ENCODE results near the gene ATP4A.

Gene ATP4A

DNA sequence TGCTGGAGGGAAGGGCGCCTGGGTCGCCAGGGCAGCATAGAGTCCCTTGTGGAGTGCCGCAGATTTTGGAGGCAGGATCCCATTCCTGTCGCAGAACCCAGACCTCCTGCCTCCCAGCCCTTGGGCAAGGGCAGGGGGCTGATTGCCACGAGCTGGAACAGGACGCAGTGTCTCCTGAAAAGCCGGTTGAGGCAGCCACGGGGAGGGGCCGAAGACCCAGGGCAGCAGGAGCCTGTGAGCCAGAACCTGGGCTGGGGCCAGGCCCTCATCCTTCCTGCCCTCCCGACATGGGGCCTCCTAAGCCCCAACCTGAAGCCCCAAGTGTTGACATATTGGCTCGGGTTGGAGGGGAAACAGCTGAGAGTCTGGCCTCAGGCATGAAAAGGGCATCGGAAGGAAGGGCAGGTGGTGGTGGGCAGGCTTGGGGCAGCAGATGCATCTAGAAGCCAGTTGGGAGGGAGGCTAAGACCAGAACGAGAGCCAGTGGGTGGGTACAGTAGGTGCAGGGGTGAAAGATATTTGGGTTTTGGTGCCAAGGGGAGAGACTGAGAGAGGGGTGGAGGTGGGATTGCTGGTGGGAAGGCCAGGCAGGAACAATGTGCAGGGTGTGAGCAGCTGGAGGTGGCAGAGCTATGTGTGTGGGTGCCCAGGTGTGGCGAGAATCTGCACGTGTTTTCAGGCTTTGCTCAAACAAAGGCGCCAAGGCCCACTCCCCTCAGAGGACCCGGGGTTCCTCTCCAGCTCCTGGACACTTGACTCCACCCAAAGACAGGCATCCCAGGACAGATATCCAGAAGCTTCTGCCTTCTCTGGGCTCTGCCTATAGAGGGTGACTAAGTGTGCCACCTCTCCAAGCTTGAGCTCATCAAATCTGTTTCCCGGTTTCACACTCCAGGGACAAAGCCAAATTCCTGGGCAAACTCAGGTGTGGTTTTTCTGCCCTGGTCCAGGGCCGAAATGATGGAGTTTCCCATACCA lies 33.9 kb downstream of the ATP4A start:
- no peaks in the 10 kb centered on the region for H3K27me3 ChIP-seq (ENCODE audit: insufficient read depth, insufficient read length)
- no peaks in the 10 kb centered on the region for H3K36me3 ChIP-seq (ENCODE audit: insufficient read depth, insufficient read length, low read length)
- H3K9ac ChIP-seq (ENCODE audit: insufficient read length, low read depth) = no peak overlapping the region
- H3K4me3 ChIP-seq (ENCODE audit: insufficient read length, low read depth) = no peak overlapping the region
- no peak for DNase-seq (ENCODE audit: low read depth, low spot score)
- H3K4me1 ChIP-seq (ENCODE audit: insufficient read depth, insufficient read length) = peaks cover 2% of the 10 kb centered on the region
- no peaks in the 10 kb centered on the region for H3K9me3 ChIP-seq (ENCODE audit: insufficient read depth, low read length)
- no peak for TF ChIP-seq SUZ12 (IDR thresholded peaks at IDR 0.05; ENCODE audit: extremely low read depth, insufficient read depth, insufficient read length)
- TF ChIP-seq YY1 (IDR thresholded peaks at IDR 0.05; ENCODE audit: insufficient read depth, insufficient read length) = no peak
- TF ChIP-seq ZNF274 (IDR thresholded peaks at IDR 0.05; ENCODE audit: low read depth, low read length) = no peak

DNA sequence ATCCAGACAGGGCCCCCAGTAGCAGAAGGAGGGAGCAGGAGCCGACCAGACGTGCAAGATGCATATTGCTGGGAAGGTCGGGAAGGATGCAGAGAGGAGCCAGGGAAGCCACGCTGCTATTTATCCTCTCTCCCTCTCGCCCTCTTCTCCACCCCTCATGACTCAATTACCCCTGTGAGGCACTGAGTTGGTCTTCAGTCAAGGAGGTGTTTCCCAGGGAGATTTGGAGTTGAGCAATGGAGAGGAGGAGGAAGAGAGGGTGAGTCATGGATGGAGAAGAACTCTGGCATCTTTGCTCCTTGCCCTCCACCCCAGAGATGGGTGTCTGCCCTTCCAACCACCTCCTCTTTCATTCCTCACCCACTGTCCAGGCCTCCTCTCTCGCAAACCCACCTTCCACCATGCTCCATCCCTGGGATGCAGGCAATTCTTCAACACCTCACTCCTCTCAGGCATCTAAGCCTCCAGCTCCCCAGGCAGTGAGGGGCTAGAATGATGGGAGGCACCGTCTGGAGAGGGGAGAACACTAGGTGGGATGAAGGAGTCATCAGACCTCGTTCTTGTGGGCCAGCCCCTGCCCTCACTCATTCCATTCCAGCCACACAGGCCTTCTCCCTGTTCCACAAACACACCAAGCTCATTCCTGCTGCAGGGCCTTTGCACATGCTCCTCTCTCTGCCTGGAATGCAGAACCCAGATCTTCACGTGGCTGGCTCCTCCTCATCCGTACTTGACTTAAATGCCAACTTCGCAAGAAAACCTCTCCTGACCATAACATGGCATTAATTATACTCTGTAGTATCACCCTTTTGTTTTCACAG lies 35.0 kb downstream of the ATP4A start, which contains the start of gene SBSN:
Gene SBSN, minus strand, starts transcription at position 94 of the 821 bp plus-strand sequence. Its CDS starts 30 bp downstream, at position 64.
- no peak within 1 kb of the TSS for H3K4me3 ChIP-seq (ENCODE audit: insufficient read length, low read depth)
- peaks cover 2% of the 10 kb centered on the region for H3K4me1 ChIP-seq (ENCODE audit: insufficient read depth, insufficient read length)
- no peaks in the 10 kb centered on the region for H3K9me3 ChIP-seq (ENCODE audit: insufficient read depth, low read length)
- H3K36me3 ChIP-seq (ENCODE audit: insufficient read depth, insufficient read length, low read length) = no peaks in the 10 kb centered on the region
- H3K27me3 ChIP-seq (ENCODE audit: insufficient read depth, insufficient read length) = no peaks in the 10 kb centered on the region
- H3K9ac ChIP-seq (ENCODE audit: insufficient read length, low read depth) = no peak within 1 kb of the TSS
- DNase-seq (ENCODE audit: low read depth, low spot score) = no peak
- TF ChIP-seq ZNF274 (IDR thresholded peaks at IDR 0.05; ENCODE audit: low read depth, low read length) (no peak), YY1 (IDR thresholded peaks at IDR 0.05; ENCODE audit: insufficient read depth, insufficient read length) (no peak), SUZ12 (IDR thresholded peaks at IDR 0.05; ENCODE audit: extremely low read depth, insufficient read depth, insufficient read length) (no peak)

DNA sequence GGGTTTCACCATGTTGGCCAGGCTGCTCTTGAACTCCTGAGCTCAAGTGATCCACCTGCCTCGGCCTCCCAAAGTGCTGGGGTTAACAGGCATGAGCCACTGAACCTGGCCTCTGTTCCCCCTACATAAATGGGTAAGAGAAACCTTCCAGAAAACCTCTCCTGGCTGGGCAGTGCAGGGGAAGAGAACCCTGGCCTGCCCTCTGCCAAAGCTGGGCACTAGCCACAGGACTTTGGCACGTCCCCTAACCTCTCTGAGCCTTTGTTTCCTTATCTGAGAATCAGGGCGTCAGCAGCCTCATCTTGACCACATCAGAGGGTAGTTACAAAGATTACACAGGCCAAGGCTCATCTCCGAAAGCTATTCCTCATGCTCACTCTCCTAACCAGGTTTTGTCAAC lies 37.6 kb downstream of the ATP4A start:
- Histone ChIP-seq H3K27me3 (ENCODE audit: insufficient read depth, insufficient read length) (no peaks in the 10 kb centered on the region), H3K36me3 (ENCODE audit: insufficient read depth, insufficient read length, low read length) (no peaks in the 10 kb centered on the region), H3K9ac (ENCODE audit: insufficient read length, low read depth) (no peak overlapping the region), H3K4me1 (ENCODE audit: insufficient read depth, insufficient read length) (peaks cover 4% of the 10 kb centered on the region), H3K4me3 (ENCODE audit: insufficient read length, low read depth) (no peak overlapping the region), H3K9me3 (ENCODE audit: insufficient read depth, low read length) (no peaks in the 10 kb centered on the region)
- TF ChIP-seq SUZ12 (IDR thresholded peaks at IDR 0.05; ENCODE audit: extremely low read depth, insufficient read depth, insufficient read length) = no peak
- no peak for TF ChIP-seq ZNF274 (IDR thresholded peaks at IDR 0.05; ENCODE audit: low read depth, low read length)
- no peak for TF ChIP-seq YY1 (IDR thresholded peaks at IDR 0.05; ENCODE audit: insufficient read depth, insufficient read length)
- no peak for DNase-seq (ENCODE audit: low read depth, low spot score)

DNA sequence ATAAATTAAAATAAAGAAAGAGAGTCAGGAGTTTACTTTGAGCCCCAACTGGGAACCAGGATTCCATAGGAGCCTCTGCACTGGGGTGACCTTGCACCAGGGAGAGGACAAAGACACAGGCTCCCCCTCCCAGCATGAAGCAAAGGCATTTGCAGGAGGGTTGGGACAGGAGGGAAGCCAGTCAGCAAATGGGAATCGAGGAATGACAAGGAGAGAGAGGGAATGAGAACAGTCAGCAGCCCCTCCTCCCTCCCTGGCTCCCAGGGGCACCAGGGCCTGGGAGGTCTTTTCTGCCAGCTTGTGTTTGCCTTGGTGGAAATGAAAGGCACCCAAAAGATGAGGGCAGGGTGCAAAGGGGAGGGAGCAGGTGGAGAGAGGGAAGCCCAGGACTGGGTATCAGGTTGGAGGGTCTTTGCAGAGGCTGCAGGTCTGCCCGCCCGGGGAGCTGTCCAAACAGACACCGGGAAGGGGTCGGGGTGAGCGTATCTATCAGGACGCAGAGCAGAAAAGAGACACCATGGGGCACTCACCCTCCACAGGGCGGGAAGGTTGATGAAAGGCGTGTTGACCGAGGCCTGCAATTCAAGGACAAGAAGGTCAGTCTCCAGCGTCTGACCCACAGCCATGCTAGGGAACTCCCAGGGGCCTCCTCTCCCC lies 39.1 kb downstream of the ATP4A start:
- Histone ChIP-seq H3K4me3 (ENCODE audit: insufficient read length, low read depth) (no peak overlapping the region), H3K27me3 (ENCODE audit: insufficient read depth, insufficient read length) (no peaks in the 10 kb centered on the region), H3K9ac (ENCODE audit: insufficient read length, low read depth) (no peak overlapping the region), H3K9me3 (ENCODE audit: insufficient read depth, low read length) (no peaks in the 10 kb centered on the region), H3K4me1 (ENCODE audit: insufficient read depth, insufficient read length) (peaks cover 4% of the 10 kb centered on the region), H3K36me3 (ENCODE audit: insufficient read depth, insufficient read length, low read length) (no peaks in the 10 kb centered on the region)
- DNase-seq (ENCODE audit: low read depth, low spot score) = no peak
- TF ChIP-seq ZNF274 (IDR thresholded peaks at IDR 0.05; ENCODE audit: low read depth, low read length) = no peak
- no peak for TF ChIP-seq SUZ12 (IDR thresholded peaks at IDR 0.05; ENCODE audit: extremely low read depth, insufficient read depth, insufficient read length)
- TF ChIP-seq YY1 (IDR thresholded peaks at IDR 0.05; ENCODE audit: insufficient read depth, insufficient read length) = no peak

DNA sequence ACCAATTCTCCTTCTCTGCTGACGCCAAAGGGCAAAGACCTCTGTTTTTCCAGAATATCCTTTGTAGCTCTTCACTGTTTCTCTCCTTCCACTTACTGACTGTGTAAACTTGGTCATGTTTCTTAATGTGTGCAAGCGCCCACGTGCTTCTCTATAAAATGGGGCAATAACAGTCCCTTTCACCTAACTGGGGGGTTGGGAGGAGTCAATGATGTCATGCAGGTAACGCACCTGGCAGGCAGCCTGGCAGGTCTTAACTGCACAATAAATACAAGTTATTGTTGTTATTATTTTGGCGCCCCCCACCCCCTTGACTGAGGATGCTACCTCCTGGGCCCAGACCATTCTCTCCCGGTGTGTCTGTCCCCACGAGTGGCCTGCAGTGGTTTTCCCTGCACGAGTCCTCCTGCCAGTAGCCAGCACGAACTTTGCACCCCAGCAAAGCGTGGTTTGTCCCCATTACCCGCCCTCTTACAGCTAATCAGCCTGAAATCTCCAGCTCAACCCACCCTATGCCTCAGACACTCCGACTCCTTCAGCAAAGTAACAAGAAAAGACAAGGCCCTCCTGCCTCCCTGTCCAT lies 40.6 kb downstream of the ATP4A start:
- Histone ChIP-seq H3K9me3 (ENCODE audit: insufficient read depth, low read length) (no peaks in the 10 kb centered on the region), H3K4me1 (ENCODE audit: insufficient read depth, insufficient read length) (peaks cover 4% of the 10 kb centered on the region), H3K4me3 (ENCODE audit: insufficient read length, low read depth) (no peak overlapping the region), H3K9ac (ENCODE audit: insufficient read length, low read depth) (no peak overlapping the region), H3K36me3 (ENCODE audit: insufficient read depth, insufficient read length, low read length) (no peaks in the 10 kb centered on the region), H3K27me3 (ENCODE audit: insufficient read depth, insufficient read length) (no peaks in the 10 kb centered on the region)
- DNase-seq (ENCODE audit: low read depth, low spot score) = no peak
- TF ChIP-seq SUZ12 (IDR thresholded peaks at IDR 0.05; ENCODE audit: extremely low read depth, insufficient read depth, insufficient read length) (no peak), YY1 (IDR thresholded peaks at IDR 0.05; ENCODE audit: insufficient read depth, insufficient read length) (no peak), ZNF274 (IDR thresholded peaks at IDR 0.05; ENCODE audit: low read depth, low read length) (no peak)

DNA sequence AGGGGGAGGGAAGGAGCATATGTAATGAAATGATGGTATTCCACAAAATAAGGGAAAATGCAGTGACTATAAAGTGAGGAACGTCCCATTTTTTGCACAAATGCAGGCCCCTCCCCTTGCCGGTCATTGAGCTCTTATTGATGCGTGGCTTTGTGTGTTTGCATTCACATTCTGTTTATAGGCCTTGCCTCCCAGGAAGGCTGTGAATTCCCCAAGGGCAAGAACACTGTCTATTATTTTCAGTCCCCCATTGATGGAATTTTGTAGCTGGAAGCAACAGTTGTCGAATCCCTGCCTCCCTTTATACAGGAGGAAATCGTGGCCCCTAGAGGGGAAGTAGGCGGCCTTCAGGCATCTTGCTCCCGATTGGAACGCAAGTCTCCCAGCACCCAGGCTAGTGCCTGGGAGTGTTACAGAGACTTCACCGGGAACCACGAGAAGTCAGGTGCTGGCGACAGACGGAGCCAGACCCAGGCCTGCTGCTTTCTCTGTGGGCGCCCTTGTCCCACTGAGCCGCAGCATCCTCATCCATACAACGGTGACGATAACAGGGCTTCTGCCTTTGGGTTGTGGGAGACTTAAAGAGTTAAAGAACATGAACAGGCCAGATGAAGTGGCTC lies 42.2 kb downstream of the ATP4A start:
- no peaks in the 10 kb centered on the region for H3K9me3 ChIP-seq (ENCODE audit: insufficient read depth, low read length)
- H3K4me1 ChIP-seq (ENCODE audit: insufficient read depth, insufficient read length) = peaks cover 4% of the 10 kb centered on the region
- no peaks in the 10 kb centered on the region for H3K36me3 ChIP-seq (ENCODE audit: insufficient read depth, insufficient read length, low read length)
- TF ChIP-seq SUZ12 (IDR thresholded peaks at IDR 0.05; ENCODE audit: extremely low read depth, insufficient read depth, insufficient read length) (no peak), ZNF274 (IDR thresholded peaks at IDR 0.05; ENCODE audit: low read depth, low read length) (no peak), YY1 (IDR thresholded peaks at IDR 0.05; ENCODE audit: insufficient read depth, insufficient read length) (no peak)
- H3K4me3 ChIP-seq (ENCODE audit: insufficient read length, low read depth) = no peak overlapping the region
- no peaks in the 10 kb centered on the region for H3K27me3 ChIP-seq (ENCODE audit: insufficient read depth, insufficient read length)
- H3K9ac ChIP-seq (ENCODE audit: insufficient read length, low read depth) = no peak overlapping the region
- no peak for DNase-seq (ENCODE audit: low read depth, low spot score)
